Renal cortex interstitium (tissue), 11 donors: ENCODE data around the gene SDK1. TPM values are rescaled to one million over a fixed set of nuclear protein-coding genes. Genes with fewer than 3 reads are reported as not detected.

ENCODE experiments used
- DNase-seq, 11 donors: peaks; one replicate each; pipeline ENCODE4 v3.0.0-alpha.2; 2013; ENCODE audit warnings: low read depth in 9 of 11, low spot score in 4 of 11; ENCODE audit errors: extremely low read depth in 1 of 11
- polyA plus RNA-seq, 3 donors: library from polyadenylated mRNA; unstranded; fragments of 120-200 nt; gene quantifications; one replicate each; pipeline ENCODE4 v1.2.1, GENCODE V29; 2013; ENCODE audit not compliant: insufficient read length in 3 of 3

The SDK1 gene
- polyA plus RNA-seq, 3 donors, result 5.9 to 9.1 (median 7.6) TPM

- DNase-seq, result no peak
Measured at GRCh38 chr7:4145576-4145975, 844.5 kb downstream of the SDK1 start.

GRCh38 chr7:4147926-4148620, 847.0 kb downstream of the SDK1 start:
- DNase-seq, result no peak

- no peak for DNase-seq
Measured at GRCh38 chr7:4149236-4149635, 848.2 kb downstream of the SDK1 start.

GRCh38 chr7:4149645-4150044, 848.6 kb downstream of the SDK1 start:
- DNase-seq, result no peak

GRCh38 chr7:4150731-4151130, 849.7 kb downstream of the SDK1 start:
- no peak for DNase-seq

GRCh38 chr7:4151524-4151923, 850.5 kb downstream of the SDK1 start:
- no peak for DNase-seq

- DNase-seq, result no peak
Measured at GRCh38 chr7:4151926-4152549, 851.0 kb downstream of the SDK1 start.

- no peak for DNase-seq
Measured at GRCh38 chr7:4154882-4155535, 854.0 kb downstream of the SDK1 start.

GRCh38 chr7:4156190-4156589, 855.1 kb downstream of the SDK1 start:
- DNase-seq, result no peak

GRCh38 chr7:4157651-4158050, 856.6 kb downstream of the SDK1 start:
- no peak for DNase-seq

GRCh38 chr7:4158441-4159153, 857.5 kb downstream of the SDK1 start:
- no peak for DNase-seq

GRCh38 chr7:4159154-4159501, 858.1 kb downstream of the SDK1 start:
- no peak for DNase-seq

- DNase-seq, result no peak
Measured at GRCh38 chr7:4159761-4160554, 858.9 kb downstream of the SDK1 start.

- DNase-seq, result no peak
Measured at GRCh38 chr7:4162884-4163564, 862.0 kb downstream of the SDK1 start.

GRCh38 chr7:4163565-4164203, 862.6 kb downstream of the SDK1 start:
- DNase-seq, result no peak

GRCh38 chr7:4164556-4164955, 863.5 kb downstream of the SDK1 start:
- no peak for DNase-seq

GRCh38 chr7:4166340-4166739, 865.3 kb downstream of the SDK1 start:
- DNase-seq, result no peak

GRCh38 chr7:4166807-4167206, 865.8 kb downstream of the SDK1 start:
- DNase-seq, result no peak
